ENCODE measurements around the gene FADS6.
A peak's percentile ranks its signal among the peaks of the same experiment; 100 is the strongest.

FADS6 gene

DNA sequence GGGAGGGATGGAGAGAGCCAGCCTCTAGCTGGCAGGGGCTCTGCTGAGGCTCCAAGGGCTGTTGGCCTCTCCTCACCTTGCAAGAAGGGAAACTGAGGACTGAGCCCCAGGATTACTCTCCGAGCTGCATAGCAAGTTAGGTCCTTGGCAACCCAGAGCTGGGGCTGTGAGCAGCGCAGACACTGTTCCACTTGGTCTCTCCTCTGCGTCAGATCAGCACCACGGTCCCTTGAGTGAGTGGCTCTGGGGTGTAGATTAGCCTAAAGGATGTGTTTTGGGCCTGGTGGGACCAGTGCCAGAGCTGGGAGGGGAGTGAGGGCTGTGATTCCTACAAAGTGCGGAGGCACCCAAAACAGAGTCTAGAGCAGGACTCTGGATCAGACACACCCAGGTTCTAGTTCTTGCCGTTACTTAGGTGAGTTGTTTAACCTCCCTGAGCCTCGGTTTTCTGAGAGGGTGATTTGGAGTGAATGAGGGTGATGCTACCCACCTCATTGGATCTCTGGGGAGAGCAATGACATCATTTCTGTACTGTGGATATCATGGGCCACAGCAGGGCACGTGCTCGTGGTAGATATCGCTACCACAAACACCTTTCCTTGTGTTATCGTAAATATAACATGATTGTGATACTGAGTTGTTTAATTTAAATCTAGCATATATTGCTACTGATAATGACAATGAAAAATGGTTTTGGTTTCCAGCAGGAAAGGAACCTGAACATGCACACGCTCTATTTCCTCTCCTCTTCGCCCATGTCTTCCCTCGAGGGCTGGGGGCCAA lies 8.1 kb upstream of the FADS6 start:
- no peaks in the 10 kb centered on the region for H3K36me3 ChIP-seq (ENCODE audit: control insufficient read depth, low read depth, low read length)
- no peak overlapping the region for H3K4me3 ChIP-seq (ENCODE audit: low read length)
- H3K27me3 ChIP-seq (ENCODE audit: control insufficient read depth, insufficient read depth, low read length), result peaks cover 2% of the 10 kb centered on the region

DNA sequence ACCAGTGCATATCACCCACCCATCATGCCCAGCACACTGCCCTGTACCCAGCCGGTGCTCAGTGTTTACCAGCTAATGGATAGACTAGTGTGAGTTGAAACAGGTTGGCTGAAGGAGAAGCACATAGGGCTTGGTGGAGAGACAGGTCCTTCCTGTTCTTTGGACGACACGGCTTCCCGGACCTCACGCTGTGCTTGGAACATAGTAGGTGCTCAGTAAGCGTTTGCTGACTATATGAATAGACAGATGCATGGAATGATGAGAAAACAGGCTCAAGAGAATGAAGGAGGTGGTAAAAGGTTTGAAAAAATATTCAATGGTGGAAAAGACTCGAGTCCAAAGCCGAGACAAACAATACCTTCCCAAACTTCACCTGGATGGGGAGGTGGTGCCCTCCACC lies 6.8 kb upstream of the FADS6 start:
- Histone ChIP-seq H3K27me3 (ENCODE audit: control insufficient read depth, insufficient read depth, low read length) (peaks cover 15% of the 10 kb centered on the region), H3K36me3 (ENCODE audit: control insufficient read depth, low read depth, low read length) (no peaks in the 10 kb centered on the region), H3K9ac (ENCODE audit: low read length) (no peak overlapping the region), H3K27ac (ENCODE audit: low read length) (no peak overlapping the region), H3K4me3 (ENCODE audit: low read length) (no peak overlapping the region), H3K9me3 (ENCODE audit: control insufficient read depth, low read depth, low read length) (no peaks in the 10 kb centered on the region), H3K4me1 (ENCODE audit: control insufficient read depth, low read depth, low read length) (no peaks in the 10 kb centered on the region)

More for the DNA sequence above, 8.1 kb upstream of the FADS6 start:
- H3K9ac ChIP-seq (ENCODE audit: low read length), result no peak overlapping the region
- no peak overlapping the region for H3K27ac ChIP-seq (ENCODE audit: low read length)
- no peaks in the 10 kb centered on the region for H3K9me3 ChIP-seq (ENCODE audit: control insufficient read depth, low read depth, low read length)
- H3K4me1 ChIP-seq (ENCODE audit: control insufficient read depth, low read depth, low read length), result no peaks in the 10 kb centered on the region

DNA sequence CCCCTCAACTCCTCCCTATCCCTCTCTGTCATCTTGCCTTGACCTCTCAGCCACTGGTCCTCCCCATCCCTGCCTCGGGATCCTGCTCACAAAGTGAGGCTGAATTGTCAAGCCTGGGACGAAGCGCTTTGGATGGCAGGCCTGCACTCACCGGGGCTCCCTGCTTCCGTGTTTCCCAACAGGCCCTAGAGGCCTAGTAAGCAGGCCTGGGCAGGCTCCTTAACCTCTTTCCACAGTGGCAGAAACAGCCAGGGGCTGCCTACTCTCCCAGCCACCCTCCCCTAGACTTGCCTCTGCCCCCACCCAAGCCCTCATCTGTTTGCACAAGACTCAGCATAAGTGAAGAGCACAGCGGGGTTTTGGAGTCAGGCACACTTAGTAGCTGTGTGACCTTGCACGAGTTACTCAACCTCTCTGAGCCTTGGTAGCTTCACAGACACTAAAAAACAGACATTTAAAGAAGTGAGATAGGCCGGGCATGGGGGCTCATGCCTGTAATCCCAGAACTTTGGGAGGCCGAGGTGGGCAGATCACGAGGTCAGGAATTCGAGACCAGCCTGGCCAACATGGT lies 5.0 kb upstream of the FADS6 start:
- H3K27me3 ChIP-seq (ENCODE audit: control insufficient read depth, insufficient read depth, low read length), result peaks cover 33% of the 10 kb centered on the region
- H3K9me3 ChIP-seq (ENCODE audit: control insufficient read depth, low read depth, low read length), result no peaks in the 10 kb centered on the region
- no peak overlapping the region for H3K9ac ChIP-seq (ENCODE audit: low read length)

DNA sequence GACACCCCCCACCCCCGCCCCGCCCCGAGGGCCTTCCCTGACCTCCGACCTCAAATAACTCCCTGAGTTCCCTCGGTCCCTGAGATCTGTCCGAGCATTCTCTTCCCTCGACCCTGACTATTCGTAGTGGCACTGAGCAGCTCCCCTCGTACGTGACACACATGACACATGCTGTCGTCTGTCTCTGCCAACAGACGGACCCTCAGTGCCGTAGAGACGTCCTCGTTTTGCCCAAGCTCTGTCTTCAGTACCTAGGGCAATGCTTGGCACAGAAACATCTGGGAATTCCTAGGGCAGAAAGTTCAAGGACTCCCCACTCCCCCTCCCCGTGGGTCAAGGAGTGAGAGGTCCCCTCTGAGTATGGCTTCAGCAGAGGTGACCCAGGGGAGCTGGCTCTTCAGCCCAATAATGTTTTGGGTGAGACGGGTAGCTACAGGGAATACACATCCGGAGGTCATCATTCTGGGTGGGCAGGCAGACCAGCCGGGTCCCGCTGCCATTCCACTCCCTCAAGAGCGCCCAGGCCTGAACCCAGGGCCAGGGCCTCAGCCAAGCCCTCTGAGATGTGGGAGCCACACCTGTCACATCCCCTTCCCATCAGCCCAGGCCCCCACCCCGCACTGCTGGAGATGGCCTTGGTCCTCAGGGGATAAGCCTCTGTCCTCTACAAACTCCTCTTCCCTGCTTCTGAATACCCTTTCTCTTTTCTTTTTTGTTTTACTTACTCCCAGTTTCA lies 671 bp upstream of the FADS6 start:
- Histone ChIP-seq H3K9ac (ENCODE audit: low read length) (no peak overlapping the region), H3K9me3 (ENCODE audit: control insufficient read depth, low read depth, low read length) (no peaks in the 10 kb centered on the region), H3K27me3 (ENCODE audit: control insufficient read depth, insufficient read depth, low read length) (peaks cover 51% of the 10 kb centered on the region), H3K4me1 (ENCODE audit: control insufficient read depth, low read depth, low read length) (no peaks in the 10 kb centered on the region), H3K27ac (ENCODE audit: low read length) (no peak overlapping the region), H3K36me3 (ENCODE audit: control insufficient read depth, low read depth, low read length) (no peaks in the 10 kb centered on the region), H3K4me3 (ENCODE audit: low read length) (peak overlapping the region; percentile 59)

More for the DNA sequence above, 5.0 kb upstream of the FADS6 start:
- H3K27ac ChIP-seq (ENCODE audit: low read length), result no peak overlapping the region
- H3K4me1 ChIP-seq (ENCODE audit: control insufficient read depth, low read depth, low read length), result no peaks in the 10 kb centered on the region
- no peaks in the 10 kb centered on the region for H3K36me3 ChIP-seq (ENCODE audit: control insufficient read depth, low read depth, low read length)
- no peak overlapping the region for H3K4me3 ChIP-seq (ENCODE audit: low read length)

DNA sequence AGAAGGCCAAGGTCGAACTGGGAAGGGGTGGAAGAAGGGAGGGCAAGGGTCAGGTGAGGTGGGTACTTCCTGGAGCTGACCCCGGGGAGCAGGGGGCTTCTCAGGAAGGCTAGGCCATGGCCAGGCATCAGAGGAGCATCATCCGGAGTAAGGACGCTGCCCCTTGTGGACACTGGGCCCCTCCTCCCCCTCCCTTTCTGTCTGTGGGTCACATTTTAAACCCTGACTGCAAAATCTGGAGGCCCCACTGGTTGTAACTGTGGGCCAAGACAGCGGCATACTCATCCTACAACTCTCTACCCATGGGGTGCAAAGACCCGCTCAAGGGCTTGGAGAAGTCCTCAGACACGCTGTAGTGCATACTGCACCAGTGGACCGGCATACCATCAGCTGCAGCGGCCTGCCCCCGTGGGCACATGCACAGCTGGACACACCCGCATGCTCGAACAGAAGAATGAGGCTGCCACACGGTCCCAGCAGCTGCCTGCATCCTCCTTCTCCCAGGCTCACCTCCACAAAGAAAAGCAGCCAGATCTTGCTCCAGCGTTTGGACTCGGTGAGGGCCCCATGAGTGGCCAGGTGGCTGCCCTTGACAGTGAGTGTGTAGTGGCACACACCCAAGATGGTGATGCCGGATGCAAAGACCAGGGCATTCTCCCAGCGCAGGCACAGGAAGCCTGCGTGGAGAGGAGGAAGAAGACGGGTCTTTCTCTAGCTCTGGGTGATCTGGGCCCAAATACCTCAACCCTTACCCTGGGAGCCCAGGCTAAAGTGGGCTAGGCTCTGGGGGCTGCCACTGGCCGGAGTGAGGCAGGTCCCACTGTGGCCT lies 1.2 kb downstream of the FADS6 start:
- Histone ChIP-seq H3K27me3 (ENCODE audit: control insufficient read depth, insufficient read depth, low read length) (peaks cover 51% of the 10 kb centered on the region), H3K36me3 (ENCODE audit: control insufficient read depth, low read depth, low read length) (no peaks in the 10 kb centered on the region), H3K4me3 (ENCODE audit: low read length) (no peak overlapping the region), H3K9me3 (ENCODE audit: control insufficient read depth, low read depth, low read length) (no peaks in the 10 kb centered on the region), H3K27ac (ENCODE audit: low read length) (no peak overlapping the region), H3K9ac (ENCODE audit: low read length) (no peak overlapping the region), H3K4me1 (ENCODE audit: control insufficient read depth, low read depth, low read length) (no peaks in the 10 kb centered on the region)

DNA sequence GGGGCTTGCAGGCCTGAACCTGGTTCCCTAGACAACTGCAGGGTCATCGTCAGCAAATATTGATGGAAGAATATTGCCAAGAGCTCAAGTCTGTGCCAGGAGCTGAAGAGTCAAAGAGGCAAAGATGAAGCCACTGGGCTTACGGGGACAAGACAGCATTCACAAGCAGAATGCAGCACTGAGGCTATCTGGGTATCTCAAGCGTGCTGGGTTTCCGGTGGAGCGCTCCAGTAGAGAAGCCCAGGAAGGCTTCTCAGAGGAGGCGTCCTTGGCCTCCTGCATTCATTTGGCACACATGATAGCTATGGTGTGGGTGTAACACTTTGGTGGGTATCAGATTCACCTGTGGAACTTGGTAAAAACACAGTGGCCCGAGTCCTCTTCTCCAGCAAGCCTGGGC lies 2.9 kb downstream of the FADS6 start:
- H3K9me3 ChIP-seq (ENCODE audit: control insufficient read depth, low read depth, low read length), result no peaks in the 10 kb centered on the region
- H3K4me3 ChIP-seq (ENCODE audit: low read length), result no peak overlapping the region
- no peaks in the 10 kb centered on the region for H3K4me1 ChIP-seq (ENCODE audit: control insufficient read depth, low read depth, low read length)
- no peak overlapping the region for H3K27ac ChIP-seq (ENCODE audit: low read length)
- peaks cover 40% of the 10 kb centered on the region for H3K27me3 ChIP-seq (ENCODE audit: control insufficient read depth, insufficient read depth, low read length)
- H3K9ac ChIP-seq (ENCODE audit: low read length), result no peak overlapping the region
- no peaks in the 10 kb centered on the region for H3K36me3 ChIP-seq (ENCODE audit: control insufficient read depth, low read depth, low read length)

DNA sequence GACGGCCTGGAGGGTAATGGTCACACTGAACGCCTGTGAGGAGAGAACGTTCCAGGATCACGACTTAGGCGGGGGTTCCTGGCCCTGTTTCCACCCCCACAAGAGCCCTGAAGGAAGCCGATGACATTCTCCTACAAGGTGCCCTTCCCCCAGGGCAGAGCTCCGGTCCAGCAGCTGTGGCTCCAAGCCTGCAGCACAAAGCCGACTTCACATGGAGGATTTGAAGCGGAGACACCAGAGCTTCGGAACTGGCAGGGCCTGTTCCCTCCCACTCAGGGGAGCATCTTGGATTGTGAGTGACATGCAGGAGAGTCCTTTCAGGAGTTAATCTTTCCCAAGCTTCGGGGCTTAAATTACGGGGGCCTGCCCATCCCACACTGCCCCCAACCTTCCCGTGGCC lies 5.0 kb downstream of the FADS6 start:
- H3K9ac ChIP-seq (ENCODE audit: low read length), result no peak overlapping the region
- no peaks in the 10 kb centered on the region for H3K4me1 ChIP-seq (ENCODE audit: control insufficient read depth, low read depth, low read length)
- no peak overlapping the region for H3K4me3 ChIP-seq (ENCODE audit: low read length)
- peaks cover 19% of the 10 kb centered on the region for H3K27me3 ChIP-seq (ENCODE audit: control insufficient read depth, insufficient read depth, low read length)
- no peaks in the 10 kb centered on the region for H3K36me3 ChIP-seq (ENCODE audit: control insufficient read depth, low read depth, low read length)
- no peaks in the 10 kb centered on the region for H3K9me3 ChIP-seq (ENCODE audit: control insufficient read depth, low read depth, low read length)
- no peak overlapping the region for H3K27ac ChIP-seq (ENCODE audit: low read length)

DNA sequence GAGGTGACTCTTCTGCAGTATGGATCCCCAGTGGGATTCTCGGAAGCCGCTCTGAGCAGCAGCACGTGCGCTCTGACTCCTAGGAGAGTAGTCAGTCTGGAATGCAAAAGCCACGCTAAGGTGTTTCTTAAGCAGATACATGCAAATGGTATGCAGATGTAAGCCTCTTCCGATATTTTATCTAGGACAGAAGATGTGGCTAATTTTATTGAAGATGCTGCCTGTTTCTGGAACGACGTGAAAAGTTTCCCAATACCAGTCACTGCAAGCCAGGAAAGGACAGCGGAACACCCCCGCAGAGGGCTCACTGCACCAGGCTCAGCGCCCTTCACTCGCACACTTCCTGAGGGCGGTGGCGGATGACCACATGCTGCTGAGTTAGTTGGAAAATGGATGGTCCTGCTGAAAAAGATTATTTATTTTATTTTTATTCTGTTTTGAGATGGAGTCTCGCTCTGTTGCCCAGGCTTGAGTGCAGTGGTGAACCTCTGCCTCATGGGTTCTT lies 10.1 kb downstream of the FADS6 start:
- H3K27ac ChIP-seq (ENCODE audit: low read length), result no peak overlapping the region
- no peaks in the 10 kb centered on the region for H3K27me3 ChIP-seq (ENCODE audit: control insufficient read depth, insufficient read depth, low read length)
- H3K4me1 ChIP-seq (ENCODE audit: control insufficient read depth, low read depth, low read length), result peaks cover 5% of the 10 kb centered on the region
- H3K36me3 ChIP-seq (ENCODE audit: control insufficient read depth, low read depth, low read length), result no peaks in the 10 kb centered on the region
- no peak overlapping the region for H3K4me3 ChIP-seq (ENCODE audit: low read length)
- no peak overlapping the region for H3K9ac ChIP-seq (ENCODE audit: low read length)
- no peaks in the 10 kb centered on the region for H3K9me3 ChIP-seq (ENCODE audit: control insufficient read depth, low read depth, low read length)

DNA sequence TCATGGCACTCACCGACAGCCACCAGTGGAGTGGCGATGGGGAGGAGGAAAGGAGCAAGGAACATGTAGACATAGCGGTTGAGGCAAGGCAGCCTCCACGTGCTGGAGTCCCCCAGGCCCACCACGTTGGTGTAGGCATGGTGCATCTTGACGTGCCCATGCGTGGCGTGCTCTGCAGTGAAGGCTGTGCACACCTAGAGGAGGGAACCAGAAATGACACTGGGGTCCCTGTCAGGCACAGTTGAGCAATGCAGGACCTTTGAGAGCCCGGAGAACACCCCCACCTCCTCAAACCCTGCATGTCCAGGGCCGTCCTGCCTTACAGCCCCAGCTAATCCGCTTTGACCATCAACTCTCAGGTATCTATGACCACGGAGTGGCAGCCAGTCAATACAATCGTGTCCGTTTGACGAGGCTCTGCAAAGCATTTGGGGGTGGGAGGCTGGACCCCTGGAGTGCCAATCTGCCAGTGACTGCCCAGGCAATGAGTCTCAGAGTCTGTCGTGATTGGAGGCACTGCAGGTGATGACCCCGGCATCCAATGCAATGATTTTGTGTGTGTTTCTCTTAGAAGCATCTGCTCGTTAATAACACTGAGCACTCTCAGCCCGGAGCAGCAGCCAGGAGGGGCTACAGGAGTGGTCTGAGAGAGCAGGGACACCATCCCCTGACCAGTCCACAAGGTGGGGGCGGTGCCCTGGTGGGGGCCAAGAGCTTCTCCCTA lies 10.8 kb downstream of the FADS6 start:
- Histone ChIP-seq H3K9ac (ENCODE audit: low read length) (no peak overlapping the region), H3K4me3 (ENCODE audit: low read length) (no peak overlapping the region), H3K27ac (ENCODE audit: low read length) (no peak overlapping the region), H3K4me1 (ENCODE audit: control insufficient read depth, low read depth, low read length) (peaks cover 5% of the 10 kb centered on the region), H3K27me3 (ENCODE audit: control insufficient read depth, insufficient read depth, low read length) (no peaks in the 10 kb centered on the region), H3K9me3 (ENCODE audit: control insufficient read depth, low read depth, low read length) (no peaks in the 10 kb centered on the region), H3K36me3 (ENCODE audit: control insufficient read depth, low read depth, low read length) (no peaks in the 10 kb centered on the region)

DNA sequence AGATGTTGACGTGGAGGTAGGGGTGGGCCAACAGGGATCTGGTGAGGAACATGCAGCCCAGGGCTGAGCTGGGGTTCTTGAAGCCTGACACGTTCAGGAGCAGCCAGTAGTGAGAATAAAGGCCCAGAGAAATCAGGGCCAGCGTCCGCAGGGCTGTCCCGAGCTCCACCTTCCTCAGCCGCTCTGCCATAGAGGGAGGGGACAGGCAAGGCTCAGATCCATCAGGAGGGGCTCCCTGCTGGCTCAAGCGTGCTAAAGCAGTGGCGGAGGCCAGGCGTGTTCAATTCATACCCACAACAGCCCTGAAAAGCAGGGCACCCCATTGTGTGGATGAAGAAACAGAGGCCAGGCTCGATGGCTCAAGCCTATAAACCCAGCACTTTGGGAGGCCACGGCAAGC lies 12.4 kb downstream of the FADS6 start:
- Histone ChIP-seq H3K4me1 (ENCODE audit: control insufficient read depth, low read depth, low read length) (peaks cover 5% of the 10 kb centered on the region), H3K27me3 (ENCODE audit: control insufficient read depth, insufficient read depth, low read length) (no peaks in the 10 kb centered on the region), H3K27ac (ENCODE audit: low read length) (no peak overlapping the region), H3K9me3 (ENCODE audit: control insufficient read depth, low read depth, low read length) (no peaks in the 10 kb centered on the region), H3K9ac (ENCODE audit: low read length) (no peak overlapping the region), H3K36me3 (ENCODE audit: control insufficient read depth, low read depth, low read length) (no peaks in the 10 kb centered on the region), H3K4me3 (ENCODE audit: low read length) (no peak overlapping the region)
